ENCODE data around the gene CHIA. TPM values are rescaled to one million over a fixed set of nuclear protein-coding genes. Genes with fewer than 3 reads are reported as not detected.
"Not testable (repeated sequence)": the region's sequence is repeated elsewhere in the genome, so short reads cannot be mapped to it uniquely, and the experiment has no call there.

The CHIA gene
- total and polyA plus RNA-seq, 2 of the 13 experiments (the other 11 are each of a cell fraction or from before 2014, with no cell fraction given), result not detected

DNA sequence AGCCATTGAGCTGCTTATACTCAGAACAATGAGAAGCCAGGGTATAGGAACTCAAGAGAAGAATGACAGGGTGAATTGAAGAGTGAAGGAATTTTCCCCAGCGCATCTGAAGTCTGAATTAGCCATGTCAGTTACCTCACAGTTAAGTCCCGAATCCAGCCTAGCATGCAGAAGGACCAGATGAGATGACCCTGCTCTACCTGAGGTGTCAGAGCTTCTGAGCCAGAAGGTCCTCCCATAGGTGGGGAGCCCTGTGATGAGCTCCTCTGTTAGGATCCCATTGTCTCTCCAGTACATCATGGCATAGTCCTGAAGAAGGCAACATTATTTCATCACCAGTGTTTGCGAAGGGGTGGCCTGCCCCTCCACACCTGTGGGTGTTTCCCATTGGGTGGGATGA is 68.7 kb downstream of the CHIA start:
- DNase-seq (ENCODE audit: low spot score) (no peak), FAIRE-seq (no peak), ATAC-seq (no peak)
- ChIA-PET POLR2A (no interaction called here), CTCF (ENCODE audit: low intra/inter-chr PET ratio, low total read pairs) (no interaction called here)
- Histone ChIP-seq H3K9me3 (ENCODE audit: low read length) (no peaks in the 10 kb centered on the region), H3K79me2 (ENCODE audit: insufficient read depth, low read length) (no peaks in the 10 kb centered on the region), H3K36me3 (replicated peaks in 1 of 2; ENCODE audit: control insufficient read depth in 1 of 2, insufficient read depth in 2 of 2, low read length in 2 of 2) (no peaks in the 10 kb centered on the region), H3K9ac (ENCODE audit: insufficient read depth, low read depth, low read length) (no peak overlapping the region), H3K4me3 (replicated peaks in 1 of 3; ENCODE audit: insufficient read depth in 1 of 3, low read depth in 2 of 3, low read length in 3 of 3) (no peak overlapping the region), H3K27ac (ENCODE audit: extremely low read length, insufficient read depth, low read length) (no peak overlapping the region), H3K27me3 (ENCODE audit: control insufficient read depth in 1 of 2, insufficient read depth in 2 of 2, low read length in 2 of 2) (no peaks in the 10 kb centered on the region; a peak in 1 of 5 replicates), H4K20me1 (ENCODE audit: insufficient read depth, low read length) (no peaks in the 10 kb centered on the region), H3K4me2 (ENCODE audit: low read depth, low read length) (no peak overlapping the region), H3K4me1 (ENCODE audit: insufficient read depth, low read length) (peaks cover 18% of the 10 kb centered on the region), H2AFZ (ENCODE audit: low read length) (no peak overlapping the region)
- in situ Hi-C loops (cut with HindIII; ENCODE audit: extremely low pct_ligation_motif_present, low pct_unique_long_range_greater_than_20kb) (no loop called here), intact Hi-C loops (cut with micrococcal nuclease; ENCODE audit: unreplicated experiment) (no loop called here)
- TF ChIP-seq MAX (IDR thresholded peaks at IDR 0.05) (no peak), LCORL (IDR thresholded peaks at IDR 0.05) (no peak), LCORL (CRISPR knock-in tag; IDR thresholded peaks at IDR 0.05) (no peak), ZNF703 (CRISPR knock-in tag; IDR thresholded peaks at IDR 0.05; ENCODE audit: borderline replicate concordance) (no peak), ZNF773 (CRISPR knock-in tag; IDR thresholded peaks at IDR 0.05; ENCODE audit: borderline replicate concordance) (no peak), HMGXB4 (CRISPR knock-in tag; IDR thresholded peaks at IDR 0.05; ENCODE audit: borderline replicate concordance in 1 of 2, low read depth in 1 of 2) (no peak), ZNF883 (CRISPR knock-in tag; IDR thresholded peaks at IDR 0.05; ENCODE audit: not compliant biosample characterization) (no peak), ESRRA (CRISPR knock-in tag; IDR thresholded peaks at IDR 0.05; ENCODE audit: low read depth) (no peak), ZNF816 (CRISPR knock-in tag; IDR thresholded peaks at IDR 0.05; ENCODE audit: borderline replicate concordance) (no peak), MYPOP (CRISPR knock-in tag; IDR thresholded peaks at IDR 0.05) (no peak)
- TF ChIP-seq, protein P1, sequence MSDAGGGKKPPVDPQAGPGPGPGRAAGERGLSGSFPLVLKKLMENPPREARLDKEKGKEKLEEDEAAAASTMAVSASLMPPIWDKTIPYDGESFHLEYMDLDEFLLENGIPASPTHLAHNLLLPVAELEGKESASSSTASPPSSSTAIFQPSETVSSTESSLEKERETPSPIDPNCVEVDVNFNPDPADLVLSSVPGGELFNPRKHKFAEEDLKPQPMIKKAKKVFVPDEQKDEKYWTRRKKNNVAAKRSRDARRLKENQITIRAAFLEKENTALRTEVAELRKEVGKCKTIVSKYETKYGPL (CRISPR knock-in tag; IDR thresholded peaks at IDR 0.05), result no peak
- TF ChIP-seq, protein P2, sequence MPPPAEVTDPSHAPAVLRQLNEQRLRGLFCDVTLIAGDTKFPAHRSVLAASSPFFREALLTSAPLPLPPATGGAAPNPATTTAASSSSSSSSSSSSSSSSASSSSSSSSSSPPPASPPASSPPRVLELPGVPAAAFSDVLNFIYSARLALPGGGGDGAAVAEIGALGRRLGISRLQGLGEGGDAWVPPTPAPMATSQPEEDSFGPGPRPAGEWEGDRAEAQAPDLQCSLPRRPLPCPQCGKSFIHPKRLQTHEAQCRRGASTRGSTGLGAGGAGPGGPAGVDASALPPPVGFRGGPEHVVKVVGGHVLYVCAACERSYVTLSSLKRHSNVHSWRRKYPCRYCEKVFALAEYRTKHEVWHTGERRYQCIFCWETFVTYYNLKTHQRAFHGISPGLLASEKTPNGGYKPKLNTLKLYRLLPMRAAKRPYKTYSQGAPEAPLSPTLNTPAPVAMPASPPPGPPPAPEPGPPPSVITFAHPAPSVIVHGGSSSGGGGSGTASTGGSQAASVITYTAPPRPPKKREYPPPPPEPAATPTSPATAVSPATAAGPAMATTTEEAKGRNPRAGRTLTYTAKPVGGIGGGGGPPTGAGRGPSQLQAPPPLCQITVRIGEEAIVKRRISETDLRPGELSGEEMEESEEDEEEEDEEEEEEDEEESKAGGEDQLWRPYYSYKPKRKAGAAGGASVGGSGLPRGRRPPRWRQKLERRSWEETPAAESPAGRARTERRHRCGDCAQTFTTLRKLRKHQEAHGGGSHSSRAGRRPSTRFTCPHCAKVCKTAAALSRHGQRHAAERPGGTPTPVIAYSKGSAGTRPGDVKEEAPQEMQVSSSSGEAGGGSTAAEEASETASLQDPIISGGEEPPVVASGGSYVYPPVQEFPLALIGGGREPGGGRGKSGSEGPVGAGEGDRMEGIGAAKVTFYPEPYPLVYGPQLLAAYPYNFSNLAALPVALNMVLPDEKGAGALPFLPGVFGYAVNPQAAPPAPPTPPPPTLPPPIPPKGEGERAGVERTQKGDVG (CRISPR knock-in tag; IDR thresholded peaks at IDR 0.05; ENCODE audit: borderline replicate concordance), result no peak
- no TSS peak for BruUV-seq (replicated peaks)
- 74% methylated on average over 3 of the region's 3 CpGs for WGBS (ENCODE audit: low lambda C conversion rate)

- H3K36me3 ChIP-seq (replicated peaks in 1 of 2; ENCODE audit: control insufficient read depth in 1 of 2, insufficient read depth in 2 of 2, low read length in 2 of 2); H3K9me3 ChIP-seq (ENCODE audit: low read length); FAIRE-seq; H3K4me3 ChIP-seq (replicated peaks in 1 of 3; ENCODE audit: insufficient read depth in 1 of 3, low read depth in 2 of 3, low read length in 3 of 3); H3K27me3 ChIP-seq (ENCODE audit: control insufficient read depth in 1 of 2, insufficient read depth in 2 of 2, low read length in 2 of 2); CTCF ChIA-PET (ENCODE audit: low intra/inter-chr PET ratio, low total read pairs); H3K79me2 ChIP-seq (ENCODE audit: insufficient read depth, low read length); ATAC-seq; in situ Hi-C loops (cut with HindIII; ENCODE audit: extremely low pct_ligation_motif_present, low pct_unique_long_range_greater_than_20kb); H3K9ac ChIP-seq (ENCODE audit: insufficient read depth, low read depth, low read length); DNase-seq (ENCODE audit: low spot score); H3K27ac ChIP-seq (ENCODE audit: extremely low read length, insufficient read depth, low read length); intact Hi-C loops (cut with micrococcal nuclease; ENCODE audit: unreplicated experiment); POLR2A ChIA-PET; H4K20me1 ChIP-seq (ENCODE audit: insufficient read depth, low read length); H2AFZ ChIP-seq (ENCODE audit: low read length); H3K4me2 ChIP-seq (ENCODE audit: low read depth, low read length); BruUV-seq (replicated peaks): not testable (repeated sequence)
- 31% methylated on average over 4 of the region's 4 CpGs for WGBS (ENCODE audit: low lambda C conversion rate)
- H3K4me1 ChIP-seq (ENCODE audit: insufficient read depth, low read length), result peaks cover 26% of the 10 kb centered on the region
These were observed 69.6 kb downstream of the CHIA start for GRCh38 chr1:111360257-111360656.

Data from HepG2 (cell line).